ENCODE measurements around the gene CDH4. TPM values are rescaled to one million over a fixed set of nuclear protein-coding genes. Genes with fewer than 3 reads are reported as not detected.

The CDH4 gene
- total RNA-seq, 1 donor from 2014 or later, result 2.9 TPM

DNA sequence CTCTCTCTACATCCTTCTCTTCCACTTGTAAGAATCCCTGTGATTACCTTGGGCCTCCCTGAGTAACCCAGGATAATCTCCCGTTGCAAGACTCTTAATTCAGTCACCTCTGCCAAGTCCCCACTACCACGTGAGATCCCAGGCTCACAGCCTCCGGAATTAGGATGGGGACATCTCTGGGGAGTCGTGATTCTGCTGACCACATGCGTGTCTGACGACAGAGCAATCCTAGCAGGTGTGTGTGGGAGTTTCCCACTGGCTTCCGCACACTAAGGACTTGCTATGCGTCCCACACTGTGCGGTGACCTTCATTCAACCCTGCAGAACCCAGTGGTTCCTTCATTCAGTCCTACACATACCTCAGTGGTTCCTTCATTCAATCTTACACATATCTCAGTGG lies 11.9 kb downstream of the CDH4 start:
- no peaks in the 10 kb centered on the region for H3K36me3 ChIP-seq
- no peaks in the 10 kb centered on the region for H3K27me3 ChIP-seq
- no peak overlapping the region for H3K4me3 Mint-ChIP-seq
- H3K4me3 ChIP-seq, result no peak overlapping the region
- no peaks in the 10 kb centered on the region for H3K9me3 Mint-ChIP-seq
- peaks cover 21% of the 10 kb centered on the region for H3K36me3 Mint-ChIP-seq
- H3K4me2 ChIP-seq, result no peak overlapping the region
- H4K20me1 ChIP-seq (ENCODE audit: low read depth), result peaks cover 11% of the 10 kb centered on the region
- H3K27ac Mint-ChIP-seq, result no peak overlapping the region
- no peak overlapping the region for H3K9ac ChIP-seq
- DNase-seq (ENCODE audit: low spot score), result no peak
- H3K9me3 ChIP-seq (ENCODE audit: low read depth), result no peaks in the 10 kb centered on the region
- peaks cover 2% of the 10 kb centered on the region for H3K27me3 Mint-ChIP-seq (ENCODE audit: insufficient read depth, low read depth)
- no peaks in the 10 kb centered on the region for H3F3A ChIP-seq (ENCODE audit: low read depth)
- H3K4me1 ChIP-seq, result peaks cover 12% of the 10 kb centered on the region
- H3K27ac ChIP-seq, result no peak overlapping the region
- no peaks in the 10 kb centered on the region for H3K79me2 ChIP-seq (ENCODE audit: low read depth)
- H3K4me1 Mint-ChIP-seq, result peaks cover 20% of the 10 kb centered on the region
- no peak overlapping the region for H2AFZ ChIP-seq (replicated peaks)
- TF ChIP-seq EZH2phosphoT487 (IDR thresholded peaks at IDR 0.05) (no peak), EZH2 (IDR thresholded peaks at IDR 0.05) (no peak)
- TF ChIP-seq, protein P1, sequence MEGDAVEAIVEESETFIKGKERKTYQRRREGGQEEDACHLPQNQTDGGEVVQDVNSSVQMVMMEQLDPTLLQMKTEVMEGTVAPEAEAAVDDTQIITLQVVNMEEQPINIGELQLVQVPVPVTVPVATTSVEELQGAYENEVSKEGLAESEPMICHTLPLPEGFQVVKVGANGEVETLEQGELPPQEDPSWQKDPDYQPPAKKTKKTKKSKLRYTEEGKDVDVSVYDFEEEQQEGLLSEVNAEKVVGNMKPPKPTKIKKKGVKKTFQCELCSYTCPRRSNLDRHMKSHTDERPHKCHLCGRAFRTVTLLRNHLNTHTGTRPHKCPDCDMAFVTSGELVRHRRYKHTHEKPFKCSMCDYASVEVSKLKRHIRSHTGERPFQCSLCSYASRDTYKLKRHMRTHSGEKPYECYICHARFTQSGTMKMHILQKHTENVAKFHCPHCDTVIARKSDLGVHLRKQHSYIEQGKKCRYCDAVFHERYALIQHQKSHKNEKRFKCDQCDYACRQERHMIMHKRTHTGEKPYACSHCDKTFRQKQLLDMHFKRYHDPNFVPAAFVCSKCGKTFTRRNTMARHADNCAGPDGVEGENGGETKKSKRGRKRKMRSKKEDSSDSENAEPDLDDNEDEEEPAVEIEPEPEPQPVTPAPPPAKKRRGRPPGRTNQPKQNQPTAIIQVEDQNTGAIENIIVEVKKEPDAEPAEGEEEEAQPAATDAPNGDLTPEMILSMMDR (IDR thresholded peaks at IDR 0.05), result no peak

DNA sequence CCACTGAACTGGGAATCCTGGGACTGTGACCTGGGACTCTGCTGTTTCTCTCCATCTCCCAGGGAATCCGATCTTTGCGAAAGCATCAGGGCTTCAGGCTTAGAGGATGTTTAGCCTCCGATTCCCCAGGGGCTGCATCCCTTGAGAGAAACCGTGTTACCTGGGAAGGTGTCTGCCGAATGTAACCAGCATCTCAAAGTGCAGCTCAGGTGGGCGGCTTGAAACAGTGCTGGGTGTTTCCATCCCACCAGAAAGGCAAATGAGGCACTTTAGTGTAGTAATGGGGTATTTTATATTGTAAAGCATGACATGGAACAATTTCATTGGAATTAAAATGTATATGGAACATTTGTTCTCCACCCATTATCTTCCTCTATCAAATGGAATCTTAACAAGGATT lies 15.2 kb downstream of the CDH4 start:
- TF ChIP-seq EZH2 (IDR thresholded peaks at IDR 0.05), result no peak
- TF ChIP-seq, protein P1 (IDR thresholded peaks at IDR 0.05), result no peak
- no peak for TF ChIP-seq EZH2phosphoT487 (IDR thresholded peaks at IDR 0.05)
- Histone ChIP-seq H3K36me3 (no peaks in the 10 kb centered on the region), H3K4me3 (no peak overlapping the region), H3K79me2 (ENCODE audit: low read depth) (no peaks in the 10 kb centered on the region), H3K27ac (no peak overlapping the region), H4K20me1 (ENCODE audit: low read depth) (peaks cover 14% of the 10 kb centered on the region), H3K9ac (no peak overlapping the region), H3K27me3 (no peaks in the 10 kb centered on the region), H2AFZ (replicated peaks) (no peak overlapping the region), H3K9me3 (ENCODE audit: low read depth) (no peaks in the 10 kb centered on the region), H3K4me1 (peaks cover 22% of the 10 kb centered on the region), H3F3A (ENCODE audit: low read depth) (peaks cover 15% of the 10 kb centered on the region), H3K4me2 (no peak overlapping the region)
- H3K36me3 Mint-ChIP-seq, result peaks cover 28% of the 10 kb centered on the region
- peaks cover 7% of the 10 kb centered on the region for H3K27me3 Mint-ChIP-seq (ENCODE audit: insufficient read depth, low read depth)
- peaks cover 4% of the 10 kb centered on the region for H3K9me3 Mint-ChIP-seq
- no peak overlapping the region for H3K4me3 Mint-ChIP-seq
- no peak overlapping the region for H3K27ac Mint-ChIP-seq
- H3K4me1 Mint-ChIP-seq, result peaks cover 35% of the 10 kb centered on the region
- no peak for DNase-seq (ENCODE audit: low spot score)

DNA sequence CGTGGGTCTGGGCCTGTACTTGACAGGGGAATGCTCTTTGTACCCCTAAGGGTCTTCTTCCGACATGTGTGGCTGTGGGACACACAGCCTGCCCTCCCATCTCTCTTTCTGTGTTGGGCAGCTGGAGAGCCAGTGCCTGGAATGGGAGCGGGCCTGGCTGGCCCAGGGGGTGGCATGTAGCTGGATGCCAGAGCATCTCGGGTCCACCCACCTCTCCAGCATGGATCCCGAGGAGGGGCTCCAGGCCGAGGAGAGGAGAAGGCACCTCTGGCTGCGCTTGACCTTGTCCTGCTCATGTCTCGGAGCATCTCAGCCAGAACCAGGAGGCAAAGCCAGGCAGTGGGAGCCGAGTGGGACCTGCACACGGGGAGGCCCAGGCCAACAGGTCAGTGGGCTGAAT lies 16.0 kb downstream of the CDH4 start:
- peaks cover 11% of the 10 kb centered on the region for H3K27me3 Mint-ChIP-seq (ENCODE audit: insufficient read depth, low read depth)

More for the DNA sequence above, 16.0 kb downstream of the CDH4 start:
- peaks cover 34% of the 10 kb centered on the region for H3K4me1 Mint-ChIP-seq
- Histone ChIP-seq H3K4me1 (peaks cover 23% of the 10 kb centered on the region), H3F3A (ENCODE audit: low read depth) (peaks cover 15% of the 10 kb centered on the region), H4K20me1 (ENCODE audit: low read depth) (peaks cover 14% of the 10 kb centered on the region), H3K4me3 (no peak overlapping the region), H3K36me3 (no peaks in the 10 kb centered on the region), H2AFZ (replicated peaks) (no peak overlapping the region), H3K9ac (no peak overlapping the region), H3K27me3 (no peaks in the 10 kb centered on the region), H3K79me2 (ENCODE audit: low read depth) (no peaks in the 10 kb centered on the region), H3K4me2 (no peak overlapping the region), H3K27ac (no peak overlapping the region), H3K9me3 (ENCODE audit: low read depth) (no peaks in the 10 kb centered on the region)
- peaks cover 4% of the 10 kb centered on the region for H3K9me3 Mint-ChIP-seq
- H3K36me3 Mint-ChIP-seq, result peaks cover 28% of the 10 kb centered on the region
- H3K4me3 Mint-ChIP-seq, result no peak overlapping the region
- no peak overlapping the region for H3K27ac Mint-ChIP-seq
- DNase-seq (ENCODE audit: low spot score), result no peak
- TF ChIP-seq, protein P1 (IDR thresholded peaks at IDR 0.05), result no peak
- TF ChIP-seq EZH2 (IDR thresholded peaks at IDR 0.05) (no peak), EZH2phosphoT487 (IDR thresholded peaks at IDR 0.05) (no peak)

All from neural progenitor cell (in vitro differentiated cells).